Endodermal cell (in vitro differentiated cells): ENCODE data around the gene TMEM121B. TPM values are rescaled to one million over a fixed set of nuclear protein-coding genes. Genes with fewer than 3 reads are reported as not detected.

Experiments
- DNase-seq: peaks from one replicate; pipeline ENCODE4 v3.0.0-alpha.2; 2017
- H3K27ac ChIP-seq: 2 replicates; pipeline ENCODE4 v1.5.1; 2013; ENCODE audit warnings: mild to moderate bottlenecking, low read depth, low read length, moderate library complexity
- H3K27me3 ChIP-seq: 2 replicates; pipeline ENCODE4 v1.6.1; 2013; ENCODE audit warnings: mild to moderate bottlenecking, low read length, moderate library complexity; ENCODE audit not compliant: insufficient read depth, control insufficient read depth, poor library complexity, severe bottlenecking
- H3K36me3 ChIP-seq: 2 replicates; pipeline ENCODE4 v1.7.0; 2013; ENCODE audit warnings: mild to moderate bottlenecking, low read length, moderate library complexity; ENCODE audit not compliant: control insufficient read depth, insufficient read depth
- H3K4me1 ChIP-seq: one replicate; pipeline ENCODE4 v1.7.0; 2013; ENCODE audit warnings: low read length; ENCODE audit not compliant: control insufficient read depth, insufficient read depth
- H3K4me3 ChIP-seq: 2 replicates; pipeline ENCODE4 v1.5.1; 2013; ENCODE audit warnings: mild to moderate bottlenecking, low read length, moderate library complexity
- H3K9ac ChIP-seq: 2 replicates; pipeline ENCODE4 v1.6.1; 2013; ENCODE audit warnings: mild to moderate bottlenecking, low read length, moderate library complexity; ENCODE audit not compliant: poor library complexity, severe bottlenecking; ENCODE audit errors: extremely low read depth
- H3K9me3 ChIP-seq: 2 replicates; pipeline ENCODE4 v1.6.1; 2013; ENCODE audit warnings: mild to moderate bottlenecking, low read length, moderate library complexity; ENCODE audit not compliant: control insufficient read depth
- H3K27ac Mint-ChIP-seq: 2 replicates; pipeline ENCODE4 v1.8.0; 2020; ENCODE audit warnings: mixed read lengths
- H3K27me3 Mint-ChIP-seq: 2 replicates; pipeline ENCODE4 v1.8.0; 2021; ENCODE audit warnings: mild to moderate bottlenecking, mixed read lengths; ENCODE audit not compliant: insufficient read depth
- H3K36me3 Mint-ChIP-seq: 2 replicates; pipeline ENCODE4 v1.8.0; 2020; ENCODE audit warnings: low read depth, mixed read lengths
- H3K4me1 Mint-ChIP-seq: 2 replicates; pipeline ENCODE4 v1.8.0; 2020; ENCODE audit warnings: mixed read lengths
- H3K4me3 Mint-ChIP-seq: 2 replicates; pipeline ENCODE4 v1.8.0; 2020; ENCODE audit warnings: mild to moderate bottlenecking, moderate library complexity, mixed read lengths
- H3K9me3 Mint-ChIP-seq: 2 replicates; pipeline ENCODE4 v1.8.0; 2020; ENCODE audit warnings: mild to moderate bottlenecking, mixed read lengths
- WGBS, 2 experiments: methylation state at CpG; one replicate each; pipeline versions ENCODE4 v1.1.5 to v1.1.7; 2013; ENCODE audit warnings: missing lambda C conversion rate in 2 of 2, mixed read lengths in 1 of 2; ENCODE audit not compliant: insufficient coverage in 1 of 2, insufficient read length in 1 of 2; 5-methylcytosine and 5-hydroxymethylcytosine counted together
- total RNA-seq, 2 donors: library from RNA; stranded (reverse); fragmentation: NEBNext Ultra II Directional in 1 of 2; extraction: Animal tissue kit (Norgen Biotek cat#: 25700) in 1 of 2; gene quantifications; 2 replicates in 1 of 2; 3 replicates in 1 of 2; pipeline ENCODE4 v1.2.1, GENCODE V29; 2021
- TF ChIP-seq, protein P1 (sequence below): fragments of 200-600 bp; sonication (generic); conservative IDR thresholded peaks from 2 replicates; pipeline ENCODE4 v1.5.0; 2021; ENCODE audit warnings: antibody characterized with exemption, mild to moderate bottlenecking

The TMEM121B gene
- total RNA-seq, 2 donors from 2014 or later: 8.9 to 10.9 TPM

DNA sequence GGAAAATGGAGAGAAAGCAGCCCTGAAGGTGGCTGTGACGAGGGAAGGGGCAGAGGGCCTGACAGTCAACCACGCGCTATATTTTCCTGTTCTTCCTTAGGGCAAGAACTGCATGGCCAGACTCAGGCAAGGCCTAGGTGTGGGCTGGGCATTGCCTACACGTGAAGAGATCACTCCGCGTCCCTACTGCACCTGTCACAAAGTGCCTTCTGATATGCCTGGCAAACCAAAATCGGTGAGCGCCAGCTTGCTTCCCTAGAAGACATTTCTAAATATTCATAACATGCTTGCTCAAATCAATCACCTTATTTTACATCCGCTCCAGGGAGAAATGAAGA is 6.3 kb downstream of the TMEM121B start:
- H3K27ac Mint-ChIP-seq: no peak overlapping the region
- H3K4me3 ChIP-seq: no peak overlapping the region
- H3K36me3 ChIP-seq: peaks cover 2% of the 10 kb centered on the region
- H3K9me3 ChIP-seq: no peaks in the 10 kb centered on the region
- WGBS, 2 experiments: 92 to 94% methylated on average over 8 of the region's 9 CpGs
- peaks cover 29% of the 10 kb centered on the region for H3K4me1 Mint-ChIP-seq
- no peak overlapping the region for H3K27ac ChIP-seq
- DNase-seq: no peak
- no peaks in the 10 kb centered on the region for H3K27me3 ChIP-seq
- H3K36me3 Mint-ChIP-seq: peaks cover 1% of the 10 kb centered on the region
- H3K9ac ChIP-seq: no peak overlapping the region
- no peak overlapping the region for H3K4me3 Mint-ChIP-seq
- H3K4me1 ChIP-seq: peaks cover 19% of the 10 kb centered on the region
- no peaks in the 10 kb centered on the region for H3K9me3 Mint-ChIP-seq
- TF ChIP-seq, protein P1, sequence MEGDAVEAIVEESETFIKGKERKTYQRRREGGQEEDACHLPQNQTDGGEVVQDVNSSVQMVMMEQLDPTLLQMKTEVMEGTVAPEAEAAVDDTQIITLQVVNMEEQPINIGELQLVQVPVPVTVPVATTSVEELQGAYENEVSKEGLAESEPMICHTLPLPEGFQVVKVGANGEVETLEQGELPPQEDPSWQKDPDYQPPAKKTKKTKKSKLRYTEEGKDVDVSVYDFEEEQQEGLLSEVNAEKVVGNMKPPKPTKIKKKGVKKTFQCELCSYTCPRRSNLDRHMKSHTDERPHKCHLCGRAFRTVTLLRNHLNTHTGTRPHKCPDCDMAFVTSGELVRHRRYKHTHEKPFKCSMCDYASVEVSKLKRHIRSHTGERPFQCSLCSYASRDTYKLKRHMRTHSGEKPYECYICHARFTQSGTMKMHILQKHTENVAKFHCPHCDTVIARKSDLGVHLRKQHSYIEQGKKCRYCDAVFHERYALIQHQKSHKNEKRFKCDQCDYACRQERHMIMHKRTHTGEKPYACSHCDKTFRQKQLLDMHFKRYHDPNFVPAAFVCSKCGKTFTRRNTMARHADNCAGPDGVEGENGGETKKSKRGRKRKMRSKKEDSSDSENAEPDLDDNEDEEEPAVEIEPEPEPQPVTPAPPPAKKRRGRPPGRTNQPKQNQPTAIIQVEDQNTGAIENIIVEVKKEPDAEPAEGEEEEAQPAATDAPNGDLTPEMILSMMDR: no peak
- H3K27me3 Mint-ChIP-seq: peaks cover 8% of the 10 kb centered on the region

DNA sequence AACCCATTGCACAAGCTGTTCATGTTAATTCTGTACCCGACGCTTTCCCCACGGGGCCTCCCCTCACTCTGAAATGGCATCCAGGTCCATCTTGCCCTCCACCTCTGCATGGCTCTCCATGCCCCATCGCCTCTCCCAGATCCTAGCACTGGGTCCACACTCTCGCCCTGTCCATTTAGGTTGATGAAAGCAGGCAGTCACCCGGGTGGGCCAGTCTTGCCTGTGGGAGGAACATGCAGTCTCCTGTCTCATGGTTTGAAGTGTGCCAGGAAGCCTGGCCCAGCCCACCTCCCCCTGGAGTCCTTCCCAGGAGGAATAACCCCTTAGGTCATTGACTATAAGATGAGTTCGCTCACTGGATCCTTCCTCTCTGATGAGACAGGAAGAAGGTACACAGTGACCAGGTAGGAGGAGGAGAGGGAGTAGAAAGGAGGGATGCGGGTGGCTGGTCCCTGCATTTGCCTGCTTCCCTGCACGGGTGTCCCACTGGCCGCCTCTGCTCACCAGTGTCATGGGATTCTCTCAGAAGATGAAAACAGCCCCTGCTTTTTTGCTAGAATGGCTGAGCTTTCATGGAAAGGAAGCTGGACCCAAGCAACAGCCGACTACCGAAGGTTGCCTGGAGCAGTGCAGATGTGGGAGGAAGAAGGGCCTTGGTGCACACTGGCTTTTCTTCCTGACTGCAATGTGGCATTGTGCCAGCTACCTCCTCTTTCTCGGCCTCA is 6.8 kb downstream of the TMEM121B start:
- Mint-ChIP-seq H3K9me3 (no peaks in the 10 kb centered on the region), H3K4me3 (no peak overlapping the region), H3K4me1 (peaks cover 29% of the 10 kb centered on the region), H3K27ac (no peak overlapping the region), H3K27me3 (peaks cover 5% of the 10 kb centered on the region), H3K36me3 (peaks cover 4% of the 10 kb centered on the region)
- Histone ChIP-seq H3K9ac (no peak overlapping the region), H3K27ac (no peak overlapping the region), H3K27me3 (no peaks in the 10 kb centered on the region), H3K4me1 (peaks cover 19% of the 10 kb centered on the region), H3K4me3 (no peak overlapping the region), H3K9me3 (no peaks in the 10 kb centered on the region), H3K36me3 (peaks cover 7% of the 10 kb centered on the region)
- 92 to 98% methylated on average over 7 to 13 of the region's 13 CpGs for WGBS, 2 experiments
- TF ChIP-seq, protein P1: no peak
- DNase-seq: no peak

DNA sequence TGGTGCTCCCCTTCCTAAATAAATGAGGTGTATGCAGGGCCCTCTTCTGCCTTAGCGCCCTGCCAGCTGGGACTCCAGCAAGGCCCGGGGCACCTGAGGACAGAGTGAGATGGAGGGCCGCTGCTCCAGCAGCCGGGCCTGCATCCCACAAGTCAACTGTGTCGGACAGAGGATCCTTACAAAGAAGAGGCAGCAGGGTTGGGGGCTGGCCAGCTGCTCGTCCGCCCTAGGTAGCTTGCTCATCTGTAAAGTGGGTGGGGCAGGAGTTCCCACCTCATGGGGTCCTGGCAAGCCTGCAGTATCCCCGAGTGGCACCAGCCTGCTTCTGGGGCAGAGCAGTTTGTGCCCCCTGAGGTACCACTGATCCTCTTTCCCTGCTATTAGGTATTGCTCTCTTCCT is 7.6 kb downstream of the TMEM121B start:
- no peak for DNase-seq
- H3K9me3 ChIP-seq: no peaks in the 10 kb centered on the region
- TF ChIP-seq, protein P1: no peak
- no peak overlapping the region for H3K27ac Mint-ChIP-seq
- peaks cover 1% of the 10 kb centered on the region for H3K27me3 Mint-ChIP-seq
- peaks cover 12% of the 10 kb centered on the region for H3K36me3 ChIP-seq
- H3K9ac ChIP-seq: no peak overlapping the region
- peaks cover 17% of the 10 kb centered on the region for H3K4me1 ChIP-seq
- H3K4me3 Mint-ChIP-seq: no peak overlapping the region
- H3K4me1 Mint-ChIP-seq: peaks cover 27% of the 10 kb centered on the region
- H3K36me3 Mint-ChIP-seq: peaks cover 4% of the 10 kb centered on the region
- no peaks in the 10 kb centered on the region for H3K27me3 ChIP-seq
- no peaks in the 10 kb centered on the region for H3K9me3 Mint-ChIP-seq
- no peak overlapping the region for H3K27ac ChIP-seq
- H3K4me3 ChIP-seq: no peak overlapping the region
- 94 to 95% methylated on average over 5 to 8 of the region's 8 CpGs for WGBS, 2 experiments
